ENCODE results near the gene ECD. TPM values are rescaled to one million over a fixed set of nuclear protein-coding genes. Genes with fewer than 3 reads are reported as not detected.
A peak's percentile ranks its signal among the peaks of the same experiment; 100 is the strongest.

The ECD gene
- total RNA-seq, 2 donors from 2014 or later = 17.1 to 18.2 TPM

GRCh38 chr10:73093922-73094850 is 73.6 kb downstream of the ECD start:
- H3K36me3 ChIP-seq = no peaks in the 10 kb centered on the region
- no peak for DNase-seq
- intact Hi-C loops (cut with DNase I) = no loop called here
- no peak for TF ChIP-seq CTCF (IDR thresholded peaks at IDR 0.05)
- no peak overlapping the region for H3K27ac ChIP-seq
- H3K9me3 ChIP-seq = no peaks in the 10 kb centered on the region
- H3K4me1 ChIP-seq = no peaks in the 10 kb centered on the region
- H3K9ac ChIP-seq (ENCODE audit: low read depth in 2 of 2, low read length in 2 of 2) = no peak overlapping the region
- peak overlapping the region; percentile 94 for H3K4me3 ChIP-seq
- H3K27me3 ChIP-seq = no peaks in the 10 kb centered on the region

- H3K27me3 ChIP-seq = no peaks in the 10 kb centered on the region
- TF ChIP-seq CTCF (IDR thresholded peaks at IDR 0.05) = no peak
- H3K4me1 ChIP-seq = no peaks in the 10 kb centered on the region
- H3K9me3 ChIP-seq = no peaks in the 10 kb centered on the region
- H3K4me3 ChIP-seq = no peak overlapping the region
- H3K36me3 ChIP-seq = no peaks in the 10 kb centered on the region
- no peak for DNase-seq
- intact Hi-C loops (cut with DNase I) = no loop called here
- H3K9ac ChIP-seq (ENCODE audit: low read depth in 2 of 2, low read length in 2 of 2) = no peak overlapping the region
- H3K27ac ChIP-seq = no peak overlapping the region
Observed at GRCh38 chr10:73092830-73093229, 75.0 kb downstream of the ECD start.

GRCh38 chr10:73088304-73088703 is 79.5 kb downstream of the ECD start:
- Histone ChIP-seq H3K9me3 (no peaks in the 10 kb centered on the region), H3K4me1 (no peaks in the 10 kb centered on the region), H3K36me3 (no peaks in the 10 kb centered on the region), H3K9ac (ENCODE audit: low read depth in 2 of 2, low read length in 2 of 2) (no peak overlapping the region), H3K4me3 (no peak overlapping the region), H3K27me3 (no peaks in the 10 kb centered on the region), H3K27ac (no peak overlapping the region)
- no peak for TF ChIP-seq CTCF (IDR thresholded peaks at IDR 0.05)
- DNase-seq = no peak
- intact Hi-C loops (cut with DNase I) = no loop called here

GRCh38 chr10:73086816-73087215 is 81.0 kb downstream of the ECD start:
- Histone ChIP-seq H3K4me1 (no peaks in the 10 kb centered on the region), H3K27ac (no peak overlapping the region)

GRCh38 chr10:73084209-73084608 is 83.6 kb downstream of the ECD start:
- intact Hi-C loops (cut with DNase I) = no loop called here
- Histone ChIP-seq H3K36me3 (no peaks in the 10 kb centered on the region), H3K9me3 (no peaks in the 10 kb centered on the region), H3K27me3 (no peaks in the 10 kb centered on the region), H3K4me1 (no peaks in the 10 kb centered on the region), H3K4me3 (no peak overlapping the region), H3K27ac (no peak overlapping the region), H3K9ac (ENCODE audit: low read depth in 2 of 2, low read length in 2 of 2) (no peak overlapping the region)
- TF ChIP-seq CTCF (IDR thresholded peaks at IDR 0.05) = no peak
- DNase-seq = no peak

More at GRCh38 chr10:73086816-73087215, 81.0 kb downstream of the ECD start:
- DNase-seq = no peak
- H3K9ac ChIP-seq (ENCODE audit: low read depth in 2 of 2, low read length in 2 of 2) = no peak overlapping the region
- no peaks in the 10 kb centered on the region for H3K27me3 ChIP-seq
- TF ChIP-seq CTCF (IDR thresholded peaks at IDR 0.05) = no peak
- H3K36me3 ChIP-seq = no peaks in the 10 kb centered on the region
- H3K9me3 ChIP-seq = no peaks in the 10 kb centered on the region
- intact Hi-C loops (cut with DNase I) = no loop called here
- no peak overlapping the region for H3K4me3 ChIP-seq

Other genes starting within 250 kb of the ECD start
- 10 to 100 TPM in 1 of 2 donors, 1 to 10 TPM in 1; 2.9 to 13.8 TPM for gene PLA2G12B, start 213.2 kb downstream of the ECD start, total RNA-seq
- 10 to 100 TPM; 31.4 to 85.1 TPM for gene P4HA1, start 71.1 kb downstream of the ECD start, total RNA-seq
- gene NUDT13, start 57.6 kb downstream of the ECD start, total RNA-seq = 1 to 10 TPM; 1.8 to 1.9 TPM
- gene FAM149B1, start 111 bp upstream of the ECD start, total RNA-seq = 10 to 100 TPM; 14.0 to 16.4 TPM
- gene DNAJC9, start 79.2 kb upstream of the ECD start, total RNA-seq = 10 to 100 TPM; 14.4 to 34.8 TPM
- gene MRPS16, start 84.6 kb upstream of the ECD start, total RNA-seq = 100 to 1,000 TPM in 1 of 2 donors, 10 to 100 TPM in 1; 90.5 to 155 TPM
- under 1 TPM; 0.64 to 0.72 TPM for gene CFAP70, start 190.9 kb upstream of the ECD start, total RNA-seq
- 100 to 1,000 TPM; 120 to 133 TPM for gene ANXA7, start 246.1 kb upstream of the ECD start, total RNA-seq

Data from colonic mucosa (tissue), 4 donors.